Mucosa of gallbladder (tissue), 1 donor: ENCODE results near the gene LYPLAL1. TPM values are rescaled to one million over a fixed set of nuclear protein-coding genes. Genes with fewer than 3 reads are reported as not detected.
"Not testable (repeated sequence)": the region's sequence is repeated elsewhere in the genome, so short reads cannot be mapped to it uniquely, and the experiment has no call there.

Source experiments
- DNase-seq: peaks from one replicate; pipeline ENCODE4 v3.0.0-alpha.2; 2020; ENCODE audit warnings: low spot score
- total RNA-seq: library from RNA; stranded (reverse); gene quantifications from one replicate; pipeline ENCODE4 v1.2.1, GENCODE V29; 2021
- donor health status: DM: no; HTN: no; CAD: no.

Gene LYPLAL1
- total RNA-seq, 1 donor from 2014 or later: 36.5 TPM

GRCh38 chr1:219215477-219215876 lies 41.8 kb downstream of the LYPLAL1 start:
- DNase-seq: no peak

GRCh38 chr1:219220945-219221344 lies 47.3 kb downstream of the LYPLAL1 start:
- no peak for DNase-seq

GRCh38 chr1:219223496-219223895 lies 49.8 kb downstream of the LYPLAL1 start:
- no peak for DNase-seq

GRCh38 chr1:219226196-219226595 lies 52.5 kb downstream of the LYPLAL1 start:
- no peak for DNase-seq

GRCh38 chr1:219227360-219228057 lies 53.8 kb downstream of the LYPLAL1 start:
- no peak for DNase-seq

- no peak for DNase-seq
These were observed 54.4 kb downstream of the LYPLAL1 start for GRCh38 chr1:219228058-219228419.

- no peak for DNase-seq
These were observed 59.2 kb downstream of the LYPLAL1 start for GRCh38 chr1:219232890-219233289.

GRCh38 chr1:219235903-219236481 lies 62.3 kb downstream of the LYPLAL1 start:
- no peak for DNase-seq

- no peak for DNase-seq
These were observed 63.4 kb downstream of the LYPLAL1 start for GRCh38 chr1:219236933-219237610.

- DNase-seq: no peak
These were observed 65.8 kb downstream of the LYPLAL1 start for GRCh38 chr1:219239518-219239917.

GRCh38 chr1:219244864-219245263 lies 71.2 kb downstream of the LYPLAL1 start:
- no peak for DNase-seq

- no peak for DNase-seq
These were observed 73.8 kb downstream of the LYPLAL1 start for GRCh38 chr1:219247441-219247840.

- not testable (repeated sequence) for DNase-seq
These were observed 76.8 kb downstream of the LYPLAL1 start for GRCh38 chr1:219250468-219250867.

GRCh38 chr1:219257751-219258150 lies 84.1 kb downstream of the LYPLAL1 start:
- DNase-seq: no peak

GRCh38 chr1:219261454-219261853 lies 87.8 kb downstream of the LYPLAL1 start:
- no peak for DNase-seq
